CD4-positive, alpha-beta T cell (primary cell): ENCODE results near the gene LRP1B. TPM values are rescaled to one million over a fixed set of nuclear protein-coding genes. Genes with fewer than 3 reads are reported as not detected.

ENCODE experiments used
- ATAC-seq: fragments of 200-7000 bp; cut with Tn5 transposase; one replicate; pipeline ENCODE4 v1.10.0; 2022; ENCODE audit warnings: mild to moderate bottlenecking; ENCODE audit not compliant: poor library complexity
- CTCF ChIA-PET: fragments of 350-600 bp; sonication (Branson Sonifier 250); formaldehyde crosslinking; loops from one replicate; lab custom pipeline; 2021; ENCODE audit warnings: antibody characterized with exemption, inconsistent platforms; lab: Charles Lee
- POLR2A ChIA-PET: fragments of 350-600 bp; sonication (Branson Sonifier 250); formaldehyde crosslinking; loops from one replicate; lab custom pipeline; 2021; ENCODE audit warnings: antibody characterized with exemption, inconsistent platforms; lab: Charles Lee
- DNase-seq, 14 experiments: peaks; one replicate each; pipeline ENCODE4 v3.0.0-alpha.2; 2013 to 2020; ENCODE audit warnings: mixed read lengths in 2 of 14
- H3K27ac ChIP-seq, 2 donors: one replicate each; pipeline versions ENCODE4 v1.5.1 to v1.7.0; 2013; ENCODE audit warnings: low read length in 2 of 2, low read depth in 1 of 2, mild to moderate bottlenecking in 1 of 2
- H3K27me3 ChIP-seq, 2 experiments: 1 replicate in 1 of 2; 2 replicates in 1 of 2; pipeline versions ENCODE4 v1.6.1 to v1.7.0; 2013; ENCODE audit warnings: low read length in 2 of 2, control low read depth in 1 of 2, mild to moderate bottlenecking in 1 of 2, moderate library complexity in 1 of 2; ENCODE audit not compliant: insufficient read depth in 2 of 2, control insufficient read depth in 1 of 2
- H3K36me3 ChIP-seq: one replicate; pipeline ENCODE4 v1.6.1; 2013; ENCODE audit warnings: low read length, control low read depth; ENCODE audit not compliant: insufficient read depth
- H3K4me1 ChIP-seq: one replicate; pipeline ENCODE4 v1.6.1; 2013; ENCODE audit warnings: low read length, control low read depth; ENCODE audit not compliant: insufficient read depth
- H3K4me3 ChIP-seq: one replicate; pipeline ENCODE4 v1.5.1; 2013; ENCODE audit warnings: mild to moderate bottlenecking, low read length, moderate library complexity
- H3K9me3 ChIP-seq, 2 experiments: 1 replicate in 1 of 2; 2 replicates in 1 of 2; pipeline versions ENCODE4 v1.6.1 to v1.7.0; 2013; ENCODE audit warnings: low read length in 2 of 2, mild to moderate bottlenecking in 2 of 2, control low read depth in 1 of 2, moderate library complexity in 1 of 2; ENCODE audit not compliant: control insufficient read depth in 1 of 2, insufficient read depth in 1 of 2
- H3K27ac Mint-ChIP-seq: one replicate; pipeline ENCODE4 v1.8.0; 2020; ENCODE audit warnings: mixed read lengths
- H3K27me3 Mint-ChIP-seq: one replicate; pipeline ENCODE4 v1.8.0; 2021; ENCODE audit warnings: mixed read lengths
- H3K36me3 Mint-ChIP-seq: one replicate; pipeline ENCODE4 v1.8.0; 2021; ENCODE audit warnings: low read depth, mixed read lengths
- H3K4me1 Mint-ChIP-seq: one replicate; pipeline ENCODE4 v1.8.0; 2021; ENCODE audit warnings: low read depth, mixed read lengths
- H3K4me3 Mint-ChIP-seq: one replicate; pipeline ENCODE4 v1.8.0; 2020; ENCODE audit warnings: mild to moderate bottlenecking, mixed read lengths
- H3K9me3 Mint-ChIP-seq: one replicate; pipeline ENCODE4 v1.8.0; 2020; ENCODE audit warnings: mixed read lengths
- CTCF ChIP-seq: fragments of 200-600 bp; IDR thresholded peaks from one replicate; pipeline ENCODE4 v1.8.0; 2022; ENCODE audit warnings: antibody characterized with exemption, mild to moderate bottlenecking
- intact Hi-C, 2 experiments: fragments of 100-400 bp; cut with DNase I in 1 of 2; cut with micrococcal nuclease in 1 of 2; formaldehyde crosslinking; loops; one replicate each; pipeline versions ENCODE4 v1.15.1 to v1.9.0; 2023 to 2025; cut with DNase I, micrococcal nuclease
- total RNA-seq, 174 experiments: library from RNA in 2 of 174; stranded (reverse) in 2 of 174; gene quantifications; one replicate each; pipeline ENCODE4 v1.2.3 and lab custom pipeline; 2021 to 2026

The LRP1B gene
- total RNA-seq, 2 experiments from 2014 or later, result not detected

- no peak overlapping the region for H3K27ac ChIP-seq
- Mint-ChIP-seq H3K9me3 (peaks cover 9% of the 10 kb centered on the region), H3K27me3 (no peaks in the 10 kb centered on the region), H3K36me3 (no peaks in the 10 kb centered on the region), H3K27ac (no peak overlapping the region), H3K4me1 (no peaks in the 10 kb centered on the region), H3K4me3 (no peak overlapping the region)
- H3K27me3 ChIP-seq, result no peaks in the 10 kb centered on the region
- peaks cover 0 to 3% of the 10 kb centered on the region in 2 experiments for H3K9me3 ChIP-seq
- ChIA-PET CTCF (no interaction called here), POLR2A (no interaction called here)
- no peak overlapping the region for H3K4me3 ChIP-seq
- no peaks in the 10 kb centered on the region for H3K36me3 ChIP-seq
- H3K4me1 ChIP-seq, result no peaks in the 10 kb centered on the region
- ATAC-seq, result no peak
- no peak for DNase-seq
- intact Hi-C loops, result no loop called here
- no peak for TF ChIP-seq CTCF
Observed at GRCh38 chr2:141610564-141611175, 520.1 kb downstream of the LRP1B start.

GRCh38 chr2:141605163-141605562, 525.7 kb downstream of the LRP1B start:
- no peaks in the 10 kb centered on the region for H3K36me3 ChIP-seq
- ChIA-PET POLR2A (no interaction called here), CTCF (no interaction called here)
- H3K4me1 Mint-ChIP-seq, result no peaks in the 10 kb centered on the region
- H3K4me3 Mint-ChIP-seq, result no peak overlapping the region
- H3K4me3 ChIP-seq, result no peak overlapping the region
- H3K9me3 ChIP-seq, result peaks cover 0 to 5% of the 10 kb centered on the region in 2 experiments
- H3K27ac Mint-ChIP-seq, result no peak overlapping the region
- H3K27me3 Mint-ChIP-seq, result no peaks in the 10 kb centered on the region
- no peak for DNase-seq
- TF ChIP-seq CTCF, result no peak
- H3K4me1 ChIP-seq, result no peaks in the 10 kb centered on the region
- ATAC-seq, result no peak
- H3K27ac ChIP-seq, result no peak overlapping the region
- H3K27me3 ChIP-seq, result no peaks in the 10 kb centered on the region
- peaks cover 8% of the 10 kb centered on the region for H3K9me3 Mint-ChIP-seq
- intact Hi-C loops, result no loop called here
- no peaks in the 10 kb centered on the region for H3K36me3 Mint-ChIP-seq

- Histone ChIP-seq H3K27me3 (no peaks in the 10 kb centered on the region), H3K4me1 (no peaks in the 10 kb centered on the region), H3K36me3 (no peaks in the 10 kb centered on the region), H3K27ac (no peak overlapping the region), H3K9me3 (peaks cover 0 to 5% of the 10 kb centered on the region in 2 experiments), H3K4me3 (no peak overlapping the region)
- no peak for TF ChIP-seq CTCF
- ChIA-PET CTCF (no interaction called here), POLR2A (no interaction called here)
- no peaks in the 10 kb centered on the region for H3K4me1 Mint-ChIP-seq
- H3K4me3 Mint-ChIP-seq, result no peak overlapping the region
- ATAC-seq, result no peak
- no peaks in the 10 kb centered on the region for H3K27me3 Mint-ChIP-seq
- DNase-seq, result no peak
- peaks cover 8% of the 10 kb centered on the region for H3K9me3 Mint-ChIP-seq
- no peaks in the 10 kb centered on the region for H3K36me3 Mint-ChIP-seq
- H3K27ac Mint-ChIP-seq, result no peak overlapping the region
- intact Hi-C loops, result no loop called here
Observed at GRCh38 chr2:141601511-141602152, 529.2 kb downstream of the LRP1B start.
